NCI-H2196 treated with DMSO at 0.1 percent for 48 hours (cell line): ENCODE results near the gene TMEM18.

Source experiments
- DNase-seq: peaks from one replicate; lab custom pipeline; 2025; ENCODE audit not compliant: unreplicated experiment; lab: John Stamatoyannopoulos, UW

The TMEM18 gene

GRCh38 chr2:635687-636621, 41.3 kb downstream of the TMEM18 start:
- DNase-seq: no peak

GRCh38 chr2:634636-635388, 42.4 kb downstream of the TMEM18 start:
- DNase-seq: no peak

GRCh38 chr2:634041-634440, 43.2 kb downstream of the TMEM18 start:
- DNase-seq: no peak

- no peak for DNase-seq
These were observed 43.8 kb downstream of the TMEM18 start for GRCh38 chr2:633371-633770.

- no peak for DNase-seq
These were observed 44.7 kb downstream of the TMEM18 start for GRCh38 chr2:632471-632870.

- no peak for DNase-seq
These were observed 45.5 kb downstream of the TMEM18 start for GRCh38 chr2:631741-632140.

- no peak for DNase-seq
These were observed 46.5 kb downstream of the TMEM18 start for GRCh38 chr2:630451-631320.

- no peak for DNase-seq
These were observed 47.2 kb downstream of the TMEM18 start for GRCh38 chr2:629961-630360.

- no peak for DNase-seq
These were observed 48.6 kb downstream of the TMEM18 start for GRCh38 chr2:628651-629050.

- no peak for DNase-seq
These were observed 49.2 kb downstream of the TMEM18 start for GRCh38 chr2:627926-628560.

- no peak for DNase-seq
These were observed 49.9 kb downstream of the TMEM18 start for GRCh38 chr2:627340-627709.

GRCh38 chr2:626491-627339, 50.5 kb downstream of the TMEM18 start:
- no peak for DNase-seq

GRCh38 chr2:625415-626333, 51.5 kb downstream of the TMEM18 start:
- DNase-seq: no peak

GRCh38 chr2:624551-625347, 52.5 kb downstream of the TMEM18 start:
- no peak for DNase-seq

GRCh38 chr2:624096-624495, 53.1 kb downstream of the TMEM18 start:
- no peak for DNase-seq

GRCh38 chr2:623130-623922, 53.9 kb downstream of the TMEM18 start:
- DNase-seq: no peak

GRCh38 chr2:622357-622756, 54.8 kb downstream of the TMEM18 start:
- DNase-seq: no peak
